Measurements from ENCODE around the gene EXOSC1.
"Not testable (repeated sequence)": the region's sequence is repeated elsewhere in the genome, so short reads cannot be mapped to it uniquely, and the experiment has no call there.

EXOSC1 gene

GRCh38 chr10:97483921-97484320, 38.1 kb upstream of the EXOSC1 start:
- H3K36me3 ChIP-seq (ENCODE audit: control insufficient read depth, insufficient read depth, low read length): no peaks in the 10 kb centered on the region
- no peak overlapping the region for H2AK5ac ChIP-seq (ENCODE audit: low read length)
- no peak for DNase-seq
- no peak overlapping the region for H3K4me2 ChIP-seq (ENCODE audit: low read length)
- no peak overlapping the region for H4K5ac ChIP-seq (ENCODE audit: low read length)
- H3K27me3 ChIP-seq (ENCODE audit: insufficient read depth, low read length, poor library complexity): no peaks in the 10 kb centered on the region
- no peak overlapping the region for H3K56ac ChIP-seq (ENCODE audit: low read length)
- H3K4me3 ChIP-seq (ENCODE audit: low read length): no peak overlapping the region
- H3K27ac ChIP-seq (ENCODE audit: low read depth, low read length): no peak overlapping the region
- H3K23ac ChIP-seq (ENCODE audit: low read length): no peak overlapping the region
- no peak overlapping the region for H2BK15ac ChIP-seq (replicated peaks; ENCODE audit: low read depth)
- H3K9ac ChIP-seq (ENCODE audit: low read length): no peak overlapping the region
- H4K8ac ChIP-seq (ENCODE audit: low read depth, low read length): no peak overlapping the region
- no peak overlapping the region for H3K4ac ChIP-seq (ENCODE audit: low read depth, low read length)
- no peaks in the 10 kb centered on the region for H3K4me1 ChIP-seq (ENCODE audit: control insufficient read depth, low read depth, low read length)
- peaks cover 2% of the 10 kb centered on the region for H3K79me1 ChIP-seq (ENCODE audit: low read length)
- H2BK120ac ChIP-seq (ENCODE audit: low read depth, low read length): no peak overlapping the region
- no CpG with 5 or more reads among the region's 1 CpG for WGBS (ENCODE audit: extremely low coverage, insufficient coverage, low lambda C conversion rate)
- no peak overlapping the region for H3K18ac ChIP-seq (ENCODE audit: low read length)
- H2BK5ac ChIP-seq (ENCODE audit: low read length): no peak overlapping the region
- peaks cover 12% of the 10 kb centered on the region for H3K79me2 ChIP-seq (ENCODE audit: control insufficient read depth, insufficient read depth, low read length)

- Histone ChIP-seq H3K4me3 (ENCODE audit: low read length) (no peak overlapping the region), H4K8ac (ENCODE audit: low read depth, low read length) (no peak overlapping the region), H2BK15ac (replicated peaks; ENCODE audit: low read depth) (no peak overlapping the region), H3K23ac (ENCODE audit: low read length) (no peak overlapping the region), H3K4ac (ENCODE audit: low read depth, low read length) (no peak overlapping the region), H4K5ac (ENCODE audit: low read length) (no peak overlapping the region), H3K79me1 (ENCODE audit: low read length) (peaks cover 4% of the 10 kb centered on the region), H2AK5ac (ENCODE audit: low read length) (no peak overlapping the region), H3K79me2 (ENCODE audit: control insufficient read depth, insufficient read depth, low read length) (peaks cover 10% of the 10 kb centered on the region), H3K36me3 (ENCODE audit: control insufficient read depth, insufficient read depth, low read length) (no peaks in the 10 kb centered on the region), H2BK5ac (ENCODE audit: low read length) (no peak overlapping the region), H3K18ac (ENCODE audit: low read length) (no peak overlapping the region), H3K56ac (ENCODE audit: low read length) (no peak overlapping the region), H3K27me3 (ENCODE audit: insufficient read depth, low read length, poor library complexity) (no peaks in the 10 kb centered on the region), H2BK120ac (ENCODE audit: low read depth, low read length) (no peak overlapping the region), H3K27ac (ENCODE audit: low read depth, low read length) (no peak overlapping the region), H3K4me2 (ENCODE audit: low read length) (no peak overlapping the region), H3K4me1 (ENCODE audit: control insufficient read depth, low read depth, low read length) (no peaks in the 10 kb centered on the region), H3K9ac (ENCODE audit: low read length) (no peak overlapping the region)
- WGBS (ENCODE audit: extremely low coverage, insufficient coverage, low lambda C conversion rate): no CpG with 5 or more reads among the region's 3 CpGs
- no peak for DNase-seq
Measured at GRCh38 chr10:97483506-97483905, 37.7 kb upstream of the EXOSC1 start.

- no peak overlapping the region for H3K27ac ChIP-seq (ENCODE audit: low read depth, low read length)
Measured at GRCh38 chr10:97482381-97482780, 36.6 kb upstream of the EXOSC1 start.

GRCh38 chr10:97481071-97481470, 35.3 kb upstream of the EXOSC1 start:
- no peak overlapping the region for H3K18ac ChIP-seq (ENCODE audit: low read length)
- DNase-seq: no peak
- H3K23ac ChIP-seq (ENCODE audit: low read length): no peak overlapping the region
- no peak overlapping the region for H3K9ac ChIP-seq (ENCODE audit: low read length)
- no peak overlapping the region for H3K4me3 ChIP-seq (ENCODE audit: low read length)
- H2BK120ac ChIP-seq (ENCODE audit: low read depth, low read length): no peak overlapping the region
- no peak overlapping the region for H2AK5ac ChIP-seq (ENCODE audit: low read length)
- no peak overlapping the region for H4K5ac ChIP-seq (ENCODE audit: low read length)
- no peaks in the 10 kb centered on the region for H3K4me1 ChIP-seq (ENCODE audit: control insufficient read depth, low read depth, low read length)
- WGBS (ENCODE audit: extremely low coverage, insufficient coverage, low lambda C conversion rate): no CpG with 5 or more reads among the region's 4 CpGs
- H3K79me2 ChIP-seq (ENCODE audit: control insufficient read depth, insufficient read depth, low read length): peaks cover 2% of the 10 kb centered on the region
- no peak overlapping the region for H3K27ac ChIP-seq (ENCODE audit: low read depth, low read length)
- H4K8ac ChIP-seq (ENCODE audit: low read depth, low read length): no peak overlapping the region
- H3K4ac ChIP-seq (ENCODE audit: low read depth, low read length): no peak overlapping the region
- no peak overlapping the region for H3K4me2 ChIP-seq (ENCODE audit: low read length)
- no peak overlapping the region for H3K56ac ChIP-seq (ENCODE audit: low read length)
- no peaks in the 10 kb centered on the region for H3K27me3 ChIP-seq (ENCODE audit: insufficient read depth, low read length, poor library complexity)
- H3K36me3 ChIP-seq (ENCODE audit: control insufficient read depth, insufficient read depth, low read length): peaks cover 4% of the 10 kb centered on the region
- peaks cover 7% of the 10 kb centered on the region for H3K79me1 ChIP-seq (ENCODE audit: low read length)
- no peak overlapping the region for H2BK15ac ChIP-seq (replicated peaks; ENCODE audit: low read depth)
- H2BK5ac ChIP-seq (ENCODE audit: low read length): no peak overlapping the region

More at GRCh38 chr10:97482381-97482780, 36.6 kb upstream of the EXOSC1 start:
- Histone ChIP-seq H3K79me2 (ENCODE audit: control insufficient read depth, insufficient read depth, low read length) (peaks cover 5% of the 10 kb centered on the region), H3K56ac (ENCODE audit: low read length) (no peak overlapping the region), H3K18ac (ENCODE audit: low read length) (no peak overlapping the region), H3K79me1 (ENCODE audit: low read length) (peaks cover 7% of the 10 kb centered on the region), H3K23ac (ENCODE audit: low read length) (no peak overlapping the region), H2BK120ac (ENCODE audit: low read depth, low read length) (no peak overlapping the region), H3K36me3 (ENCODE audit: control insufficient read depth, insufficient read depth, low read length) (peaks cover 3% of the 10 kb centered on the region), H4K8ac (ENCODE audit: low read depth, low read length) (no peak overlapping the region), H2BK15ac (replicated peaks; ENCODE audit: low read depth) (no peak overlapping the region), H4K5ac (ENCODE audit: low read length) (no peak overlapping the region), H3K4ac (ENCODE audit: low read depth, low read length) (no peak overlapping the region), H2AK5ac (ENCODE audit: low read length) (no peak overlapping the region), H2BK5ac (ENCODE audit: low read length) (no peak overlapping the region), H3K9ac (ENCODE audit: low read length) (no peak overlapping the region), H3K4me2 (ENCODE audit: low read length) (no peak overlapping the region), H3K27me3 (ENCODE audit: insufficient read depth, low read length, poor library complexity) (no peaks in the 10 kb centered on the region), H3K4me3 (ENCODE audit: low read length) (no peak overlapping the region), H3K4me1 (ENCODE audit: control insufficient read depth, low read depth, low read length) (no peaks in the 10 kb centered on the region)
- no peak for DNase-seq
- no CpG with 5 or more reads among the region's 1 CpG for WGBS (ENCODE audit: extremely low coverage, insufficient coverage, low lambda C conversion rate)

- H3K79me1 ChIP-seq (ENCODE audit: low read length): peaks cover 7% of the 10 kb centered on the region
- no peak overlapping the region for H3K4me3 ChIP-seq (ENCODE audit: low read length)
- WGBS (ENCODE audit: extremely low coverage, insufficient coverage, low lambda C conversion rate): no CpG with 5 or more reads among the region's 9 CpGs
- no peaks in the 10 kb centered on the region for H3K4me1 ChIP-seq (ENCODE audit: control insufficient read depth, low read depth, low read length)
- H3K23ac ChIP-seq (ENCODE audit: low read length): no peak overlapping the region
- H4K5ac ChIP-seq (ENCODE audit: low read length): no peak overlapping the region
- H2BK15ac ChIP-seq (replicated peaks; ENCODE audit: low read depth): no peak overlapping the region
- no peak overlapping the region for H4K8ac ChIP-seq (ENCODE audit: low read depth, low read length)
- no peak overlapping the region for H2BK120ac ChIP-seq (ENCODE audit: low read depth, low read length)
- H3K4ac ChIP-seq (ENCODE audit: low read depth, low read length): no peak overlapping the region
- H2BK5ac ChIP-seq (ENCODE audit: low read length): no peak overlapping the region
- no peak overlapping the region for H2AK5ac ChIP-seq (ENCODE audit: low read length)
- H3K4me2 ChIP-seq (ENCODE audit: low read length): no peak overlapping the region
- no peaks in the 10 kb centered on the region for H3K27me3 ChIP-seq (ENCODE audit: insufficient read depth, low read length, poor library complexity)
- peaks cover 2% of the 10 kb centered on the region for H3K79me2 ChIP-seq (ENCODE audit: control insufficient read depth, insufficient read depth, low read length)
- H3K56ac ChIP-seq (ENCODE audit: low read length): no peak overlapping the region
- H3K27ac ChIP-seq (ENCODE audit: low read depth, low read length): no peak overlapping the region
- H3K36me3 ChIP-seq (ENCODE audit: control insufficient read depth, insufficient read depth, low read length): peaks cover 7% of the 10 kb centered on the region
- peak; percentile 97 for DNase-seq
- H3K9ac ChIP-seq (ENCODE audit: low read length): no peak overlapping the region
- no peak overlapping the region for H3K18ac ChIP-seq (ENCODE audit: low read length)
Measured at GRCh38 chr10:97479939-97480338, 34.1 kb upstream of the EXOSC1 start.

- not testable (repeated sequence) for H3K79me2 ChIP-seq (ENCODE audit: control insufficient read depth, insufficient read depth, low read length); H3K4me2 ChIP-seq (ENCODE audit: low read length); H2BK120ac ChIP-seq (ENCODE audit: low read depth, low read length); DNase-seq; H3K9ac ChIP-seq (ENCODE audit: low read length); H2BK15ac ChIP-seq (replicated peaks; ENCODE audit: low read depth); H3K27me3 ChIP-seq (ENCODE audit: insufficient read depth, low read length, poor library complexity); H3K23ac ChIP-seq (ENCODE audit: low read length); H3K4ac ChIP-seq (ENCODE audit: low read depth, low read length); H2BK5ac ChIP-seq (ENCODE audit: low read length); H4K8ac ChIP-seq (ENCODE audit: low read depth, low read length); H3K56ac ChIP-seq (ENCODE audit: low read length); H3K36me3 ChIP-seq (ENCODE audit: control insufficient read depth, insufficient read depth, low read length); H4K5ac ChIP-seq (ENCODE audit: low read length); H3K4me1 ChIP-seq (ENCODE audit: control insufficient read depth, low read depth, low read length); H3K27ac ChIP-seq (ENCODE audit: low read depth, low read length); H3K79me1 ChIP-seq (ENCODE audit: low read length); H2AK5ac ChIP-seq (ENCODE audit: low read length); H3K18ac ChIP-seq (ENCODE audit: low read length); H3K4me3 ChIP-seq (ENCODE audit: low read length)
- no CpG with 5 or more reads among the region's 4 CpGs for WGBS (ENCODE audit: extremely low coverage, insufficient coverage, low lambda C conversion rate)
Measured at GRCh38 chr10:97479410-97479809, 33.6 kb upstream of the EXOSC1 start.

Measured in mesendoderm (in vitro differentiated cells).